Fibroblast of villous mesenchyme (primary cell): Measurements from ENCODE around the gene TRIM24. TPM values are rescaled to one million over a fixed set of nuclear protein-coding genes. Genes with fewer than 3 reads are reported as not detected.

ENCODE experiments used
- DNase-seq: peaks from one replicate; pipeline ENCODE4 v3.0.0-alpha.2; 2010; ENCODE audit warnings: low read depth
- H3K4me3 ChIP-seq: 2 replicates; pipeline ENCODE4 v1.5.1; 2011; ENCODE audit warnings: low read depth, mild to moderate bottlenecking, low read length
- CTCF ChIP-seq: IDR thresholded peaks from 2 replicates; pipeline ENCODE4 v1.5.1; 2012; ENCODE audit warnings: low read depth, mild to moderate bottlenecking, low read length; ENCODE audit not compliant: insufficient read depth
- total RNA-seq: library from RNA; depleted of rRNA; stranded (reverse); fragments of >200 nt; gene quantifications from 2 replicates; pipeline ENCODE4 v1.2.3, GENCODE V29; 2012

Gene TRIM24
- total RNA-seq, 1 donor: 10.4 TPM

- no peak for TF ChIP-seq CTCF
- no peak overlapping the region for H3K4me3 ChIP-seq
- no peak for DNase-seq
Observed at GRCh38 chr7:138472292-138473079, 12.4 kb downstream of the TRIM24 start.

- H3K4me3 ChIP-seq: no peak overlapping the region
- DNase-seq: no peak
- TF ChIP-seq CTCF: no peak
Observed at GRCh38 chr7:138475377-138475776, 15.3 kb downstream of the TRIM24 start.

- no peak for TF ChIP-seq CTCF
- no peak overlapping the region for H3K4me3 ChIP-seq
- no peak for DNase-seq
Observed at GRCh38 chr7:138477081-138477578, 17.1 kb downstream of the TRIM24 start.

GRCh38 chr7:138477581-138477980, 17.5 kb downstream of the TRIM24 start:
- no peak for TF ChIP-seq CTCF
- H3K4me3 ChIP-seq: no peak overlapping the region
- DNase-seq: no peak

DNA sequence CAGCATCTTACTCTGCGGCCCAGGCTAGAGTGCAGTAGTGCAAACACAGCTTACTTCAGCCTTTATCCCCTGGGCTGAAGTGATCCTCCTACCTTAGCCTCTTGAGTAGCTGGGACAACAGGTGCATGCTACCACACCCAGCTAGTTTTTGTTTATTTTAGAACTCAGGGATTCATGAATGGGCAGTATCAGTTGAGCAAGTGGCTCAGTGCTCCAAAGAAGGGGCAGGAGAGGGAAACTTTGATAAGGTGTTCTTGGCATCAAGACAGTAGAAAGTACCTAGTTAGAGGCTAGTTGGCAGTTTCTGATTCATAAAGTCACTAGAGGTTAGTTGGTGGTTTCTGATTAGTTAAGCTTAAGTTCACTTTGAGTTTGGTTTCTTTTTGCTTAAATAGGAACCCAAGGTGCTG, 18.4 kb downstream of the TRIM24 start:
- no peak overlapping the region for H3K4me3 ChIP-seq
- TF ChIP-seq CTCF: no peak
- DNase-seq: no peak

- DNase-seq: no peak
- H3K4me3 ChIP-seq: no peak overlapping the region
- TF ChIP-seq CTCF: no peak
Observed at GRCh38 chr7:138480527-138480926, 20.5 kb downstream of the TRIM24 start.
